NB4 (cell line): ENCODE measurements around the gene KRT38.

ENCODE experiments used
- CTCF ChIP-seq: IDR thresholded peaks from one replicate; pipeline ENCODE4 v1.5.1; 2012; ENCODE audit warnings: low read depth, low read length
- MAX ChIP-seq: IDR thresholded peaks from 2 replicates; pipeline ENCODE4 v1.6.1; 2011; ENCODE audit warnings: low read depth, low read length
- MYC ChIP-seq: IDR thresholded peaks from 2 replicates; pipeline ENCODE4 v1.6.1; 2011; ENCODE audit warnings: low read depth, low read length
- POLR2A ChIP-seq: IDR thresholded peaks from 2 replicates; pipeline ENCODE4 v1.6.1; 2011; ENCODE audit warnings: mild to moderate bottlenecking; ENCODE audit not compliant: insufficient read length; ENCODE audit errors: extremely low read depth

GRCh38 chr17:41462705-41463104, 21.9 kb upstream of the KRT38 start:
- TF ChIP-seq CTCF (no peak), POLR2A (no peak), MYC (no peak), MAX (no peak)
